Measurements from ENCODE around the gene DYNC2I2. TPM values are rescaled to one million over a fixed set of nuclear protein-coding genes. Genes with fewer than 3 reads are reported as not detected.

Gene DYNC2I2
- polyA plus RNA-seq, 1 of the 3 experiments (the other 2 are of a cell fraction): 73.7 TPM

DNA sequence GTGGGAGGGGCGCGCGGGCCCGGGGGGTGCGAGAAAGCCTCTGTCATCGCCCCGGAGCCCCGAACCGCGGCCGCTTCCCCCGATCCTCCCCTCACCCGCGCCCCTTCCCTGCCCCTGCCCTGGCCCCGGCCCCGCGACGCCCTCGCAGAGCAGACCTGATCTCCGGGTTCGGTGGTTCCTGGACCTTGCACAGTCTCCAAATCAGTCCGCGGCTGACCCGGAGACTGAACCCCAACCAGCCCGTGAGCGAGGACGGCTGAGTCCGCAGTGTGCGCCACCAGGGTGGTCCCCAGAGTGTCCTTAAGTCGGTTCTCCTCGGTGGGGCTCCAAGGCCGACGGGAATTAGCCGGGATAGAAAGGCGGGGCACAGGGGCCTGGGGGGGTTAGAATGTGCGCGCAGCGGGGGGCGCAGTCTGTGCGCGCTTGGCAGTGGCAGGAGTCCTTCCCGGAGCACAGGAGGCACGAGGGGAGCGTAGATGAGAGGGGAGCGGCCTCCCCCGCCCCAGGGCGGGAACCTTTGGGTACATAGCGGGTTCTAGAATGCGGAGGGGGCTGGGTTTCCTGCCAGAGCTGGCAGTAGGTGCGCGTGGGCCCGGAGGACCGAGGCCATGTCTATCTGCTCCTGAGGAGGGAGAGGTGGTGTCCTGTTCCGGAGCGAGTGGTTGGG is 46.4 kb upstream of the DYNC2I2 start:
- no peak overlapping the region; a peak in 1 of 4 replicates for H3K27ac ChIP-seq (ENCODE audit: low read depth in 2 of 2, low read length in 1 of 2)
- peak overlapping the region; percentile 68 to 85 for H3K4me3 ChIP-seq (ENCODE audit: low read depth in 2 of 2, low read length in 1 of 2)
- 26% methylated on average over 36 of the region's 55 CpGs for WGBS (ENCODE audit: low lambda C conversion rate)
- ChIA-PET POLR2A (no interaction called here), CTCF (interaction anchor here (0.7 to 4.0 kb wide), 11 partner anchors 10 to 269 kb away, joined by 3 to 64 read pairs (median 4); partner anchors contain the start of genes ENDOG, SET and ZDHHC12)
- DNase-seq: peak; percentile 79
- H3K36me3 ChIP-seq (replicated peaks in 1 of 2; ENCODE audit: control insufficient read depth in 1 of 2, insufficient read depth in 2 of 2, low read length in 1 of 2): no peaks in the 10 kb centered on the region
- no peaks in the 10 kb centered on the region for H4K20me1 ChIP-seq (ENCODE audit: insufficient read depth)
- no peaks in the 10 kb centered on the region for H3K79me2 ChIP-seq (ENCODE audit: insufficient read depth)
- H3K27me3 ChIP-seq (ENCODE audit: insufficient read depth): no peaks in the 10 kb centered on the region
- peak overlapping the region; percentile 84 for H3K9ac ChIP-seq
- peak overlapping the region; percentile 93 for H3K4me2 ChIP-seq
- peaks cover 0 to 4% of the 10 kb centered on the region in 2 experiments; a peak in 1 of 4 replicates for H3K4me1 ChIP-seq (ENCODE audit: control insufficient read depth in 1 of 2, insufficient read depth in 2 of 2, low read depth in 1 of 2, low read length in 1 of 2)
- H3K9me2 ChIP-seq: no peaks in the 10 kb centered on the region
- peaks cover 19% of the 10 kb centered on the region for H3F3A ChIP-seq (replicated peaks; ENCODE audit: insufficient read depth)
- no peaks in the 10 kb centered on the region for H3K9me3 ChIP-seq
- H2AFZ ChIP-seq (ENCODE audit: low read depth): peak overlapping the region; percentile 97; the same call in 1 of the 2 replicates
- TF ChIP-seq, protein P1, sequence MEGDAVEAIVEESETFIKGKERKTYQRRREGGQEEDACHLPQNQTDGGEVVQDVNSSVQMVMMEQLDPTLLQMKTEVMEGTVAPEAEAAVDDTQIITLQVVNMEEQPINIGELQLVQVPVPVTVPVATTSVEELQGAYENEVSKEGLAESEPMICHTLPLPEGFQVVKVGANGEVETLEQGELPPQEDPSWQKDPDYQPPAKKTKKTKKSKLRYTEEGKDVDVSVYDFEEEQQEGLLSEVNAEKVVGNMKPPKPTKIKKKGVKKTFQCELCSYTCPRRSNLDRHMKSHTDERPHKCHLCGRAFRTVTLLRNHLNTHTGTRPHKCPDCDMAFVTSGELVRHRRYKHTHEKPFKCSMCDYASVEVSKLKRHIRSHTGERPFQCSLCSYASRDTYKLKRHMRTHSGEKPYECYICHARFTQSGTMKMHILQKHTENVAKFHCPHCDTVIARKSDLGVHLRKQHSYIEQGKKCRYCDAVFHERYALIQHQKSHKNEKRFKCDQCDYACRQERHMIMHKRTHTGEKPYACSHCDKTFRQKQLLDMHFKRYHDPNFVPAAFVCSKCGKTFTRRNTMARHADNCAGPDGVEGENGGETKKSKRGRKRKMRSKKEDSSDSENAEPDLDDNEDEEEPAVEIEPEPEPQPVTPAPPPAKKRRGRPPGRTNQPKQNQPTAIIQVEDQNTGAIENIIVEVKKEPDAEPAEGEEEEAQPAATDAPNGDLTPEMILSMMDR (IDR thresholded peaks at IDR 0.05): no peak
- TF ChIP-seq, protein P2, sequence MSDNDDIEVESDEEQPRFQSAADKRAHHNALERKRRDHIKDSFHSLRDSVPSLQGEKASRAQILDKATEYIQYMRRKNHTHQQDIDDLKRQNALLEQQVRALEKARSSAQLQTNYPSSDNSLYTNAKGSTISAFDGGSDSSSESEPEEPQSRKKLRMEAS (IDR thresholded peaks at IDR 0.05; ENCODE audit: low read depth): 0 out of 2 replicates have a peak, but pooled peaks have one; percentile 4

DNA sequence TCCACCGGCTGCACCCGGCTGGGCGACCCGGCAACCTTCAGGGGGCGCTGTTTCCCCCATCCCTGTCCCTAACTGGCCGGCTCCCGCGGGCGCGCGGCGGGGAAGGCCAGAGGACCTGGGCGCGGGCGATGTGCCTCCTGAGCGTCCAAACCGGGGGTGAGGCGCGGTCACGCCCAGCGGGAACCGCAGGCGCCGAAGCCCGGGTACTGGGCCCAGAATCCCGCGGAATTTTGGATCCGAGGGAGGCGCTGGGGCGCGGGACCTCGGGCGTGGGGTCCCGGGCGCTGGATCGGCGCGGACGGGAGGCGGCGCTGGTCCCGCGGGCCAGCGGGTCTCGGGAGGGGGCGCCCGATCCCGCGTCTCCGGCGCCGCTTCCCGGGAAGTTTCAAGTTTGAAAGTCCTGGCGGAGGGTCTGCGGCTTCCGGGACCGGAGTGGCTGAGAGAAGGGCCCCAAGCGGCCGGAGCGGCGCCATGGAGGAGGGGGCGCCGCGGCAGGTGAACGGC is 45.9 kb upstream of the DYNC2I2 start, which contains the start of gene PKN3:
Gene PKN3, plus strand, starts transcription at position 59 of the 504 bp plus-strand sequence. Its CDS starts 413 bp downstream, at position 472.
- peaks cover 0 to 4% of the 10 kb centered on the region in 2 experiments; a peak in 1 of 4 replicates for H3K4me1 ChIP-seq (ENCODE audit: control insufficient read depth in 1 of 2, insufficient read depth in 2 of 2, low read depth in 1 of 2, low read length in 1 of 2)
- WGBS (ENCODE audit: low lambda C conversion rate): no CpG with 5 or more reads among the region's 65 CpGs
- no peaks in the 10 kb centered on the region for H4K20me1 ChIP-seq (ENCODE audit: insufficient read depth)
- H3F3A ChIP-seq (replicated peaks; ENCODE audit: insufficient read depth): peaks cover 19% of the 10 kb centered on the region
- H3K4me3 ChIP-seq (ENCODE audit: low read depth in 2 of 2, low read length in 1 of 2): peak within 1 kb of the TSS; percentile 68 to 85
- peak within 1 kb of the TSS; percentile 84 for H3K9ac ChIP-seq
- no peaks in the 10 kb centered on the region for H3K36me3 ChIP-seq (replicated peaks in 1 of 2; ENCODE audit: control insufficient read depth in 1 of 2, insufficient read depth in 2 of 2, low read length in 1 of 2)
- DNase-seq: peak; percentile 98
- ChIA-PET POLR2A (no interaction called here), CTCF (interaction anchor here (0.6 to 4.0 kb wide), 36 partner anchors 9 to 361 kb away, joined by 3 to 64 read pairs (median 4); partner anchors contain the start of genes DYNC2I2, ENDOG, SET and SPOUT1)
- no peaks in the 10 kb centered on the region for H3K9me2 ChIP-seq
- no peaks in the 10 kb centered on the region for H3K9me3 ChIP-seq
- H2AFZ ChIP-seq (ENCODE audit: low read depth): peak within 1 kb of the TSS; percentile 97; the same call in 1 of the 2 replicates
- H3K27me3 ChIP-seq (ENCODE audit: insufficient read depth): no peaks in the 10 kb centered on the region
- H3K4me2 ChIP-seq: peak within 1 kb of the TSS; percentile 93
- H3K27ac ChIP-seq (ENCODE audit: low read depth in 2 of 2, low read length in 1 of 2): peak within 1 kb of the TSS in 1 of 2 experiments; percentile 38; a peak in 2 of 4 replicates
- H3K79me2 ChIP-seq (ENCODE audit: insufficient read depth): no peaks in the 10 kb centered on the region
- TF ChIP-seq CHD2 (IDR thresholded peaks at IDR 0.05; ENCODE audit: low read length, partially characterized antibody): peak; percentile 27
- peak; percentile 47 for TF ChIP-seq MXI1 (IDR thresholded peaks at IDR 0.05; ENCODE audit: low read depth, low read length)
- TF ChIP-seq, protein P3, sequence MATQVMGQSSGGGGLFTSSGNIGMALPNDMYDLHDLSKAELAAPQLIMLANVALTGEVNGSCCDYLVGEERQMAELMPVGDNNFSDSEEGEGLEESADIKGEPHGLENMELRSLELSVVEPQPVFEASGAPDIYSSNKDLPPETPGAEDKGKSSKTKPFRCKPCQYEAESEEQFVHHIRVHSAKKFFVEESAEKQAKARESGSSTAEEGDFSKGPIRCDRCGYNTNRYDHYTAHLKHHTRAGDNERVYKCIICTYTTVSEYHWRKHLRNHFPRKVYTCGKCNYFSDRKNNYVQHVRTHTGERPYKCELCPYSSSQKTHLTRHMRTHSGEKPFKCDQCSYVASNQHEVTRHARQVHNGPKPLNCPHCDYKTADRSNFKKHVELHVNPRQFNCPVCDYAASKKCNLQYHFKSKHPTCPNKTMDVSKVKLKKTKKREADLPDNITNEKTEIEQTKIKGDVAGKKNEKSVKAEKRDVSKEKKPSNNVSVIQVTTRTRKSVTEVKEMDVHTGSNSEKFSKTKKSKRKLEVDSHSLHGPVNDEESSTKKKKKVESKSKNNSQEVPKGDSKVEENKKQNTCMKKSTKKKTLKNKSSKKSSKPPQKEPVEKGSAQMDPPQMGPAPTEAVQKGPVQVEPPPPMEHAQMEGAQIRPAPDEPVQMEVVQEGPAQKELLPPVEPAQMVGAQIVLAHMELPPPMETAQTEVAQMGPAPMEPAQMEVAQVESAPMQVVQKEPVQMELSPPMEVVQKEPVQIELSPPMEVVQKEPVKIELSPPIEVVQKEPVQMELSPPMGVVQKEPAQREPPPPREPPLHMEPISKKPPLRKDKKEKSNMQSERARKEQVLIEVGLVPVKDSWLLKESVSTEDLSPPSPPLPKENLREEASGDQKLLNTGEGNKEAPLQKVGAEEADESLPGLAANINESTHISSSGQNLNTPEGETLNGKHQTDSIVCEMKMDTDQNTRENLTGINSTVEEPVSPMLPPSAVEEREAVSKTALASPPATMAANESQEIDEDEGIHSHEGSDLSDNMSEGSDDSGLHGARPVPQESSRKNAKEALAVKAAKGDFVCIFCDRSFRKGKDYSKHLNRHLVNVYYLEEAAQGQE (IDR thresholded peaks at IDR 0.05; ENCODE audit: low read depth, low read length): no peak
- TF ChIP-seq, protein P4, sequence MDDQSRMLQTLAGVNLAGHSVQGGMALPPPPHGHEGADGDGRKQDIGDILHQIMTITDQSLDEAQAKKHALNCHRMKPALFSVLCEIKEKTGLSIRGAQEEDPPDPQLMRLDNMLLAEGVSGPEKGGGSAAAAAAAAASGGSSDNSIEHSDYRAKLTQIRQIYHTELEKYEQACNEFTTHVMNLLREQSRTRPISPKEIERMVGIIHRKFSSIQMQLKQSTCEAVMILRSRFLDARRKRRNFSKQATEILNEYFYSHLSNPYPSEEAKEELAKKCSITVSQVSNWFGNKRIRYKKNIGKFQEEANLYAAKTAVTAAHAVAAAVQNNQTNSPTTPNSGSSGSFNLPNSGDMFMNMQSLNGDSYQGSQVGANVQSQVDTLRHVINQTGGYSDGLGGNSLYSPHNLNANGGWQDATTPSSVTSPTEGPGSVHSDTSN (IDR thresholded peaks at IDR 0.05): no peak
- peak; percentile 35 for TF ChIP-seq RAD21 (IDR thresholded peaks at IDR 0.05; ENCODE audit: low read length)
- no peak for TF ChIP-seq TCF12 (IDR thresholded peaks at IDR 0.05)
- TF ChIP-seq GATA2 (CRISPR knock-in tag; IDR thresholded peaks at IDR 0.05): no peak
- no peak for TF ChIP-seq YY1 (IDR thresholded peaks at IDR 0.05; ENCODE audit: low read depth)
- no peak for TF ChIP-seq GABPA (IDR thresholded peaks at IDR 0.05; ENCODE audit: low read depth)
- no peak for TF ChIP-seq FOXJ3 (CRISPR knock-in tag; IDR thresholded peaks at IDR 0.05)
- no peak for TF ChIP-seq NFIC (IDR thresholded peaks at IDR 0.05; ENCODE audit: borderline replicate concordance)
- TF ChIP-seq JUND (IDR thresholded peaks at IDR 0.05): no peak
- TF ChIP-seq RCOR1 (IDR thresholded peaks at IDR 0.05; ENCODE audit: low read length): no peak; the same call in 1 of the 2 replicates
- TF ChIP-seq MEF2A (IDR thresholded peaks at IDR 0.05; ENCODE audit: borderline replicate concordance, low read depth): no peak
- TF ChIP-seq TAF1 (IDR thresholded peaks at IDR 0.05; ENCODE audit: borderline replicate concordance, low read depth, low read length): peak; percentile 35; the same call in 1 of the 2 replicates
- TF ChIP-seq, protein P5, sequence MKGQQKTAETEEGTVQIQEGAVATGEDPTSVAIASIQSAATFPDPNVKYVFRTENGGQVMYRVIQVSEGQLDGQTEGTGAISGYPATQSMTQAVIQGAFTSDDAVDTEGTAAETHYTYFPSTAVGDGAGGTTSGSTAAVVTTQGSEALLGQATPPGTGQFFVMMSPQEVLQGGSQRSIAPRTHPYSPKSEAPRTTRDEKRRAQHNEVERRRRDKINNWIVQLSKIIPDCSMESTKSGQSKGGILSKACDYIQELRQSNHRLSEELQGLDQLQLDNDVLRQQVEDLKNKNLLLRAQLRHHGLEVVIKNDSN (IDR thresholded peaks at IDR 0.05; ENCODE audit: borderline replicate concordance, low read depth): no peak
- TF ChIP-seq SMC3 (IDR thresholded peaks at IDR 0.05; ENCODE audit: low read depth, low read length): peak; percentile 26; the same call in 1 of the 2 replicates

All from SK-N-SH (cell line).